K562 (cell line): ENCODE measurements around the gene SLC39A3.

ENCODE experiments used
- CTCF ChIP-seq, 3 experiments: IDR thresholded peaks in 2 of 3; conservative IDR thresholded peaks in 1 of 3; 2 replicates each; pipeline ENCODE4 v1.5.1; 2011 to 2012; ENCODE audit warnings: low read length in 3 of 3, mild to moderate bottlenecking in 3 of 3, control low read depth in 2 of 3, improper control_type of control experiment in 1 of 3, inconsistent platforms in 1 of 3, low read depth in 1 of 3, mixed read lengths in 1 of 3, moderate library complexity in 1 of 3; ENCODE audit not compliant: insufficient read depth in 2 of 3
- ETV5 ChIP-seq: sonication (generic); formaldehyde crosslinking; IDR thresholded peaks from 2 replicates; pipeline ENCODE4 v1.4.0; 2020; ENCODE audit warnings: low read depth, mild to moderate bottlenecking, missing genetic modification reagents
- EZH2 ChIP-seq: IDR thresholded peaks from 2 replicates; pipeline ENCODE4 v1.6.1; 2012; ENCODE audit warnings: low read depth, mild to moderate bottlenecking, inconsistent platforms, low read length, borderline replicate concordance
- IRF2 ChIP-seq: sonication (generic); formaldehyde crosslinking; IDR thresholded peaks from 2 replicates; pipeline ENCODE4 v1.8.1; 2022; ENCODE audit warnings: mild to moderate bottlenecking, missing genetic modification reagents
- POLR2A ChIP-seq: fragments of 450-650 bp; conservative IDR thresholded peaks from 2 replicates; pipeline ENCODE4 v1.6.1; 2016
- POLR2AphosphoS5 ChIP-seq: IDR thresholded peaks from 2 replicates; pipeline ENCODE4 v1.6.1; 2011; ENCODE audit warnings: mild to moderate bottlenecking, low read depth, low read length, moderate library complexity; ENCODE audit not compliant: control insufficient read depth, insufficient read depth
- RCOR1 ChIP-seq, 2 experiments: IDR thresholded peaks; 2 replicates each; pipeline ENCODE4 v1.6.1; 2012; ENCODE audit warnings: low read depth in 2 of 2, low read length in 2 of 2, borderline replicate concordance in 1 of 2, improper control_type of control experiment in 1 of 2
- RNF2 ChIP-seq: sonication (generic); IDR thresholded peaks from 2 replicates; pipeline ENCODE4 v1.6.1; 2016
- SIX5 ChIP-seq, 2 experiments: IDR thresholded peaks; 2 replicates each; pipeline ENCODE4 v1.6.1; 2011; ENCODE audit warnings: low read length in 2 of 2, borderline replicate concordance in 1 of 2, low read depth in 1 of 2, mild to moderate bottlenecking in 1 of 2, moderate library complexity in 1 of 2; ENCODE audit not compliant: insufficient read depth in 1 of 2
- SMAD3 ChIP-seq: fragments of 450-650 bp; formaldehyde crosslinking; conservative IDR thresholded peaks from 2 replicates; pipeline ENCODE4 v1.4.0; 2020; ENCODE audit warnings: mild to moderate bottlenecking
- ZBTB11 ChIP-seq, 3 experiments: fragments of 200-800 bp in 1 of 3; fragments of 250-450 bp in 1 of 3; fragments of 450-650 bp in 1 of 3; sonication (Bioruptor Pico) in 1 of 3; sonication (Bioruptor generic) in 1 of 3; formaldehyde crosslinking in 1 of 3; IDR thresholded peaks; 2 replicates each; pipeline versions ENCODE4 v1.6.1 to v1.8.0; 2016 to 2022; ENCODE audit warnings: mild to moderate bottlenecking in 2 of 3, missing genetic modification characterization in 2 of 3, missing compliant biosample characterization in 1 of 3, moderate library complexity in 1 of 3
- ZBTB43 ChIP-seq: sonication (generic); formaldehyde crosslinking; IDR thresholded peaks from 2 replicates; pipeline ENCODE4 v1.8.0; 2023; ENCODE audit warnings: mild to moderate bottlenecking, missing genetic modification reagents

DNA sequence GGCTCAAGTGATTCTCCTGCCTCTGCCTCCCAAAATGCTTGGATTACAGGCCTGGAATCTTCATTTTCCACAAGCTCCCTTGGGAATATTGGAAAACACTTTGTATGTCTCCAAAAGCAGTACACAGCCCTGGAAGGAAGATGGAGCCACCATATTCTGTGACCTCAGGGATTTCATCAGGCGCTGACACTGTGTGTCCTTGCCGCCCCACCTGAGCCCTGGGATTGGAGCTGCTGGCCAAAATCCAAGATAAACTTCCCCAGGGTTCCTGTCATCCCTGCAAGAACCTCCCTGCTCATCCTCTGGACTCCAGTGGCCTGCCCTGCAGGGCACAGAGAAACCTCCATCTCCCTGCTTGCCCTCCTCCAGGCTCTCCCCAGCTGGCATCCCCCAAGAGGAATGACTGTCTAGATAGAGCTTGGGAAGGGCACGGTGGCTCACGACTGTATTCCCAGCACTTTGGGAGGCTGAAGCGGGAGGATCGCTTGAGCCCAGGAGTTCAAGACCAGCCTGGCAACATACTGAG is 36.1 kb downstream of the SLC39A3 start:
- TF ChIP-seq CTCF (IDR thresholded peaks at IDR 0.05 in 2 of 3, conservative IDR thresholded peaks at IDR 0.05 in 1 of 3; ENCODE audit: insufficient read depth in 2 of 3, low read depth in 1 of 3, low read length in 3 of 3) (no peak), ZBTB43 (CRISPR knock-in tag) (no peak), IRF2 (no peak), SIX5 (IDR thresholded peaks at IDR 0.05; ENCODE audit: borderline replicate concordance in 1 of 2, insufficient read depth in 1 of 2, low read depth in 1 of 2, low read length in 2 of 2) (no peak), SMAD3 (CRISPR knock-in tag) (no peak), ZBTB11 (CRISPR knock-in tag; IDR thresholded peaks at IDR 0.05) (no peak), POLR2A (no peak), RNF2 (no peak), EZH2 (no peak), POLR2AphosphoS5 (no peak), ETV5 (CRISPR knock-in tag) (no peak), RCOR1 (IDR thresholded peaks at IDR 0.05; ENCODE audit: borderline replicate concordance in 1 of 2, low read depth in 2 of 2, low read length in 2 of 2) (no peak)
